HG02763 (cell line): ENCODE results near the gene SRC.

ENCODE experiments used
- ATAC-seq: cut with Tn5 transposase; IDR thresholded peaks from one replicate; pipeline ENCODE4 v1.9.1; 2021; ENCODE audit warnings: mild to moderate bottlenecking, moderate library complexity; ENCODE audit not compliant: unreplicated experiment

SRC gene

GRCh38 chr20:37420610-37421009, 74.7 kb downstream of the SRC start:
- no peak for ATAC-seq

- ATAC-seq = no peak
These were observed 75.3 kb downstream of the SRC start for GRCh38 chr20:37421060-37421905.

- ATAC-seq = no peak
These were observed 76.0 kb downstream of the SRC start for GRCh38 chr20:37421988-37422387.

- no peak for ATAC-seq
These were observed 76.9 kb downstream of the SRC start for GRCh38 chr20:37422791-37423286.

GRCh38 chr20:37423545-37423944, 77.6 kb downstream of the SRC start:
- ATAC-seq = no peak

- ATAC-seq = no peak
These were observed 78.3 kb downstream of the SRC start for GRCh38 chr20:37424062-37424851.

GRCh38 chr20:37425103-37425625, 79.2 kb downstream of the SRC start:
- no peak for ATAC-seq

- no peak for ATAC-seq
These were observed 80.2 kb downstream of the SRC start for GRCh38 chr20:37426106-37426505.

GRCh38 chr20:37426978-37427377, 81.0 kb downstream of the SRC start:
- ATAC-seq = no peak

- no peak for ATAC-seq
These were observed 84.1 kb downstream of the SRC start for GRCh38 chr20:37430044-37430443.

GRCh38 chr20:37430778-37431460, 85.0 kb downstream of the SRC start:
- no peak for ATAC-seq

- ATAC-seq = no peak
These were observed 85.8 kb downstream of the SRC start for GRCh38 chr20:37431786-37432185.

- ATAC-seq = no peak
These were observed 86.7 kb downstream of the SRC start for GRCh38 chr20:37432606-37433005.

GRCh38 chr20:37435607-37436006, 89.7 kb downstream of the SRC start:
- ATAC-seq = no peak

GRCh38 chr20:37436527-37437186, 90.7 kb downstream of the SRC start:
- no peak for ATAC-seq

- ATAC-seq = no peak
These were observed 91.7 kb downstream of the SRC start for GRCh38 chr20:37437676-37438075.

GRCh38 chr20:37438464-37439222, 92.7 kb downstream of the SRC start:
- ATAC-seq = no peak

GRCh38 chr20:37439223-37439933, 93.4 kb downstream of the SRC start:
- ATAC-seq = no peak

GRCh38 chr20:37441023-37441422, 95.1 kb downstream of the SRC start:
- no peak for ATAC-seq
